Glomerular endothelial cell (primary cell): ENCODE data around the gene RGS10. TPM values are rescaled to one million over a fixed set of nuclear protein-coding genes. Genes with fewer than 3 reads are reported as not detected.

Source experiments
- DNase-seq: peaks from one replicate; pipeline ENCODE4 v3.0.0-alpha.2; 2011; ENCODE audit warnings: low read depth, low spot score; ENCODE audit errors: extremely low read depth
- total RNA-seq: library from RNA; depleted of rRNA; stranded (reverse); fragments of >200 nt; gene quantifications from 2 replicates; pipeline ENCODE4 v1.2.3, GENCODE V29; 2015

Gene RGS10
- total RNA-seq, 1 donor from 2014 or later = 50.2 TPM

GRCh38 chr10:119453313-119453712 is 89.2 kb downstream of the RGS10 start:
- no peak for DNase-seq

GRCh38 chr10:119452396-119452795 is 90.1 kb downstream of the RGS10 start:
- no peak for DNase-seq

- no peak for DNase-seq
These were observed 91.1 kb downstream of the RGS10 start for GRCh38 chr10:119451300-119451896.

- DNase-seq = no peak
These were observed 91.8 kb downstream of the RGS10 start for GRCh38 chr10:119450606-119451299.

Other genes starting within 250 kb of the RGS10 start
- 63.2 and 72.0 TPM in 2 replicates for gene TIAL1, start 54.2 kb upstream of the RGS10 start, total RNA-seq
- 70.9 and 77.7 TPM in 2 replicates for gene BAG3, start 108.7 kb upstream of the RGS10 start, total RNA-seq
- 21.3 and 21.6 TPM in 2 replicates for gene INPP5F, start 183.3 kb upstream of the RGS10 start, total RNA-seq